Activated T-cell treated with anti-CD3 and anti-CD28 coated beads for 24 hours (primary cell): ENCODE results near the gene ARFGAP1.
"Not testable (repeated sequence)": the region's sequence is repeated elsewhere in the genome, so short reads cannot be mapped to it uniquely, and the experiment has no call there.

ENCODE experiments used
- DNase-seq: peaks from one replicate; pipeline ENCODE4 v3.0.0-alpha.2; 2020; ENCODE audit warnings: low read depth

ARFGAP1 gene

DNA sequence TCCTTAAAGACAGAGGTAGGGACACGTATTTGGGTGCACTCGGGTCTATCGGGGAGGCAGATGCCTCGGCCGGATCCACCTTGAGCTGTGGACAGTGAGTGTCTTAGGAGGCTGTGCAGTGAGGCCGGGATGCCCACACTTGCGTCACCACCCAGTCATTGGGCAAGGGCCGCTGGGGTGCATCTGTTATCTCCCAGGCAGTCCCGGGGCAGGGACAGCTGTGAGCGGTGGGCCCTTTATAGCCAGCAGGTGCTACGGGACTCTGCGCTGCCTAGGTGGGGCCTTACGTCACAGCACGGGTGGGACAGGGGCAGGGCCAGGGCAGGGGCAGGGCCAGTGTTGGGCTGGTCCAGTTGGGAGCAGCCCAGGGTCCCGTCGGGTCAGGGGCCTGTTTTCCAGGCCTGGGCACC is 19.7 kb downstream of the ARFGAP1 start:
- DNase-seq: no peak

DNA sequence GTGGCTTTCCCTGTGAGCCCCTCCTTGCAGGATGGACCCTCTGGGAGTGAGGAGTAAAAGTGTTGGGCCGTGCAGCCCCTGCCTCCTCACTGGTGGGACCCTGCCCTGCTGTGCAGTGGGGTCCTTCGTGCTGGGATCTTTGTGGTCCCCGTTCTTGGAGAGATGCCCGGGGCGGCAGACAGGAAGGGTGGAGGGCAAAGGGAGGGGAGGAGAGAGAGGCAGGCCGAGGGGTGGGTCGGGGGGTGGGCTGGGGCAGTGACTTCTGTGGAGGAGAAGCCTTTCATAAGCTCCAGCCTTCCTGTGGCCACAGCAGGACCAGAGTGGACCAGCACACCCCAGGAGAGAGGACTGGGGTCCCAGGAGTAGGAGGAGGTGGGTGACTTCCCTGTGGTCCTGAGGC is 20.3 kb downstream of the ARFGAP1 start, which contains the start of gene COL20A1:
Gene COL20A1 (plus strand): TSS at position 283 of the 400 bp plus-strand sequence. CDS start 1,922 bp downstream, outside the sequence.
- DNase-seq: no peak

DNA sequence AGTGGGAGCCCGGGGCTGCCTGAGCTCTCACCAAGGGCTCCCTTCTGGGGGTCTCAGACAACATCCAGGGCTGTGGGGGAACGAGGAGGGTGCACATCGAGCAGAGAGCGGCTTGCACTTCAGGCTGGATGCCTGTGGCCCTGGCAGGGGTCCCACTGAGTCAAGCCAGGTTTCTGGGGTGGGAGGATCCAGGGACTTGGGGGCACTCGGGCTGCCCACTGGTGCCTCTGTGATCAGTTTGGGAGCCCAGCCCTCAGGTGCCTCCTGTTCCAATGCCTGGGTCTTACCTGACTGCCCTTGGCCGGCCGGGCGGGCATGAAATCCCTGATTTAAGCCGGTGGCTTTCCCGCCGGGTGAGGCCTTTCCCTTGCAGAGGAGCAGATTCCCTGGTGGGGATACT is 20.8 kb downstream of the ARFGAP1 start:
- no peak for DNase-seq

DNA sequence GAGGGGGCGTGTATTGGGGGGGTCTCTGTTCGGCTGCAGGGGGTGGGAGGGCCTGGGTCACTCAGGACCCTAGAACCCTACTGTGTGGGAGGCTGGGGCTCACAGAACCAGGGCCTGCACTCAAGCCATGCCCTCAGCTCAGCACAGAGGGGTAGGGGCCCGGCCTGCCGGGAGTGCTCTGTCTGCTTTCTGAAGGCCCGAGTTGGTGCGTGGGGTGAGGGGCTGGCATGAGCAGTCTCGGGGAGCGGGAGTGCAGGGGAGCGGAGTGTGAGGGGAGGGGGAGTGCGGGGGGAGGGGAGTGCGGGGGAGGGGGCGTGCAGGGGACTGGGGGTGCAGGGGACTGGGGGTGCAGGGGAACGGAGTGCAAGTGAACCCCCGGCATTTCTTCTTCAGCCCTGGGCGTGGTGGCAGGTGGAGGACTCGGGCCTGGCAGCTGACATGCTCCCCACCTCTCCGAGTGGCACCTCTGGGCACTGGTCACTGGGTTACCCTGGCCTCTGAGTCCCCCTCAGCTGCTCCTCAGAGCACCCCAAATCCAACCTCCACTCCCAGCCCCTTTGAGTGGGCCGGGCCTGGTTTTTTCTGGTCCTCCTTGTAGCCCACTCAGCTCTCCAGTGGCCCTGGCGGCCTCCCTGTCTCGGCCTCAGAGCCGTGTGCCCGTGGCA is 21.4 kb downstream of the ARFGAP1 start:
- no peak for DNase-seq

DNA sequence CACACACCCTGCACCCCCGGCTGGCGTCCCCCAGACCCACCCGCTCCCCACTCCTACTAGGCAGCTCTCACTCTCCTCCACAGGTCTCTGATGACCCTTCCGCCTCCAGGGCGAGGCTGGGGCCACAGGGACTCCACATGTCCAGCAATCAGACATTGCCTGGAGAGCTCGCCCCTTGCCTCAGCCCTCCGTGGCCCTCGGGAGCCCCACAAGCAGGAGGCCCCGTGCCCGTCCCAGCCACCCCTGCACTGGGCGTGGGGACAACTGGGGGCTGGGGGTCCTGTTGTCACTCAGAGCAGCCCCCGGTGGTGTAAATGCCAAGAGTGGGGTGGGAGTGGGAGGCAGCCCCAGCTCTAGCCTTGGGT is 21.9 kb downstream of the ARFGAP1 start:
- DNase-seq: no peak

DNA sequence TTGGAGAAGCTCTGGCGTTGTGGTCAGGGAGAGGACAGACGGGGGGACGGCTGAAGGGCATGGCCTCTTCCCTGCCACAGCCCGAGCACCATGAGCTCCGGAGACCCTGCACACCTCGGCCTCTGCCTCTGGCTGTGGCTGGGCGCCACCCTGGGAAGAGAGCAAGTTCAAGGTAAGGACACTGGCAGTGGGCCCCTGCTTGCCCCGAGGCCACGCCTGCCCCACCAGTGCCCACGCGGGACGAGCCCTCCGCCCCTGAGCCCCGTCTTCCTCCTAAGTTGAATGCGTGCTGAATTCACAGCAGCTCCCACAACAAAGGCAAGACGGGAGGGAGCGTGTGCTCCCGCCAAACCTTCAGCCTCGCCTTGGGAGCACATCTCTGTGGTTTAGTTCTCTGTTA is 22.4 kb downstream of the ARFGAP1 start:
- DNase-seq: no peak

DNA sequence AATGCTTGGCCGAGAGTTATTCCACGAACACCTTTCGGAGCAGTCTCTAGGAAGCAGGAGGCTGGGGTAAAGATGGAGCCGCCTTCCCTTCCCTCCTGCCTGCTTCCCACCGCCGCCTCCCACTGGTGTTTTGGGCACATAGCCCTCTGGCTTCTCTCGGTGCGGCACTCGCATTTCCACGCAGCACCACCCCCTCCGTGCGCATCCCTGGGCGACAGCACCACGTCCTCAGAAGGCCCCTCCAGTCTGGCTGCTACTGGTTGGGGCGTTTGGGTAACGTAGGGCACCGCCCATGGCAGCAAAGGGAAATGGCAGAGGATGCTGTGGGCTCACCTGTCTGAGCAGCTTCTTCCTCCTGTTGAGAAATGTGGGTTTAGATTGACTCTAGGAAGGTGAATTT is 22.8 kb downstream of the ARFGAP1 start:
- no peak for DNase-seq

DNA sequence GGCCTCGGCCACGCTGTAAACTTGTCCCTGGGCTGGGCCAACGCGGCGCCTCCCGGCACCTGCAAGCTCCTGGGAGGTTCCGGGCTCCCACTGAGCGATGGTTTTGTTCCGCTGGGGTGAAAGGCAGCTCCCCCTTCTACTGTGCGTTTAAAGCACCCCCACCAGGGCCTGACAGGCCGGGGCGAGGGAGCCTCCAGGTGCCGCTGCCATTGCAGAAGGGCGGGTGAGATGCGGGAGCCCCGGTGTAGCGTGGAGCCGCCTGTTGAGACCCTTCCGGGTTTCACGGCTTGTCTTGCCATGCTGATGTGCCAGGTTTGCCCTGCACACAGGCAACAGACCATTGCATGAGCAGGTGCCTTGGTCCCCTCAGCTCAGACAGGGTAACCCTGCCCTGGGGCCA is 23.2 kb downstream of the ARFGAP1 start:
- no peak for DNase-seq

DNA sequence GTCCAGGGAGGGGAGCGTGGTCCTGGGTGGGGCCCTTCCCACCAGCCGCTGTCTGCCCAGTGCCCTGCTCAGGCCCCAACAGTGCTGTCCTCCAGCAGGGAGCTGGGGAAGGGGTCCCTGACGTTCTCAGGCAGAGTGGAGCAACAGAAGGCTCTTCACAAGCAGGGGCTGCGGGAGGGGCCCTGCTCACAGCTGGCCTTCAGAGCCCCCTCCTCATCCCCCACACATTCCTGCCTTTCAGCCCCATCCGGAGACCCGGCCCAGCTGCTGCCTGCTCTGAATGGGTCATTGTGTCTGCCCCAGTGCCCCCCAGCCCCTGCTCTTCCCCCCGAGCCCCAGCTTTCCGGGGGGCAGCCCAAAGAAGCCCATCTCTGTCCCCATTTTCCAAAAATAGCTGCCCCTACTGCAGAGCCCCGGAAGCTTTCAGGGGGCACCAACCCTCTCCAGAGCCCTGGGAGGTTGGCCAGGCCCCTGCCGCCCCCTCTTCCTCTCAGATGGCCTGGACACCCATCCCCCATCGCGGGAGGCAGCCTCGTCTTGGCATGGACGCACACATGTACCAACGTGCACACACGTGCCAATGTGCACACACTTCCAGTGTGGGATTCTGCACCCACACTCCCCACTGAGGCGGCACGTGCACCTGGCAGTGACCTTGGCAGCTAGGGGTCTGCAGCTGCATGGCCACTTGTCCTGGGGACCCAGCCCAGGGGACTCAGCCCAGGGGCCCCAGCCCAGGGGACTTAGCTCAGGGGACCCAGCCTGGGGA is 24.1 kb downstream of the ARFGAP1 start:
- DNase-seq: no peak

DNA sequence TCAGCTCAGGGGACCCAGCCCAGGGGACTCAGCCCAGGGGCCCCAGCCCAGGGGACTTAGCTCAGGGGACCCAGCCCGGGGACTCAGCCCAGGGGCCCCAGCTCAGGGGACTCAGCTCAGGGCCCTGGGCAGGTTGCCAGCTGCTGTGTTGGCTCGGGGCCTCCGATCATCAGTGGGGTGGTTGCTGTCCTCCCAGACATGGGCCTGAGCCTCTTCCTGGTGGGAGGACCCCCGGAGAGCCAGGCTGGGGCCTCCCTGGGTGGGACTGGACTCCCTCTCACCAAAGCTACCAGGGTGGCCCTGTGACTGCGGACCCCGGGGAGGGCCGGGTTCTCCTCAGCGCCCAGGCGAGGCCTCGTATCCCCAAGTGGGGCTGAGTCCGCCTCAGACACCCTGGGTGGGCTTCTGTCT is 24.8 kb downstream of the ARFGAP1 start:
- DNase-seq: no peak

DNA sequence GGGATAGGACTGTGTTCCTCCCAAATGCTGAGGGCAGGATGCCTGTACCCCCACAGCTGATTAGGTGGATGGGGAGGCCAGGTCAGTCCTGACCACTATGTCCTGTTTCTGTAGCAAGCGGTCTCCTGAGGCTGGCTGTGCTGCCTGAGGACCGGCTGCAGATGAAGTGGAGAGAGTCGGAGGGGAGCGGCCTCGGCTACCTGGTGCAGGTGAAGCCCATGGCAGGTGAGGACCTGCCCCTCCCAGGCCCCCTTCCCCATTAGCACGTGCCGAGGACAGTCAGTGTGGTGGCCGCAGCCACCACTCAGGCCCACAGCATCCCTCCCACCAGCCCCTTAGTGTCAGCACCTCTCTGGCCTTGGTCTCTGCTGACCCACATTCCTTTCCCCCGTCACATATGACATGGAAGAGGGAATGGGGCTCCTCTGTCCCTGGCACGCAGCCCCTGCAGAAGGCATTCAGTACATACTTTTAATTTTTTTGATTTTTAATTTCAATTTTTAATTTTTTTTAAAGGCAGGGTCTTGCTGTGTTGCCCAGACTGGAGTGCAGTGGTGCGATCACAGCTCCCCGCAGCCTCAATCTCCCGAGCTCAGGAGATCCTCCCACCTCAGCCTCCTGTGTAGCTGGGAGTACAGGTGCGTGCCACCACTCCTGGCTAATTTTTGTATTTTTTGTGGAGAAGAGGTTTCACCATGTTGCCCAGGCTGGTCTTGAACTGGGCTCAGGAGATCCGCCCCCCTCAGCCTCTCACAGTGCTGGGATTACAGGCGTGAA is 25.4 kb downstream of the ARFGAP1 start:
- no peak for DNase-seq

DNA sequence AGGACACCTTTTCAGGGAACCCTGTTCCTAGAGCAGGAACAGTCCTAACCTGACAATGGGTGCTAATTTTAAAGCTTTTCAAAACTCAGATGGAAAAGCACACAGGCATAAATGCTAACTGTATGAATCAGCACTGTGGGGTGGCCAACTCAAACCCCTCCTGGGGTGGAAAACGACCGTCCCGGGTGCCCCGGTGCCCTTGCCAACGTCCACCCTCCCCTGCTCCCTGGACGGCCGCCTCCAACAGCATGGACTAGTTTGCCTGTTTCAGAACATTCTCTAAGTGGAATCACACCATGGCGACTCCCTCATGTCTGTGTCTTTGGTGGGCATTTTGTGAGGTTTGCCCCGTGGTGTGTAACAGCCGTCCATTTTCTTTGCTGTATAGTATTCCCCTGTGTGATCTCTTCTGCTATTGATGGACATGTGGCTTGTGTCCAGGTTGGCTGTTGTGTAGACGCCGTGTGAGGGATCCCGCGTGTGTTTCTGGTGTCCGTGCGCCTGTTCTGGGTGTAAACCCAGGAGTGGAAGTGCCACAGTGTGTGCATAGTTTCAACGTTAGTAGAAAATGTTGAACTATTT is 26.2 kb downstream of the ARFGAP1 start:
- DNase-seq: no peak

DNA sequence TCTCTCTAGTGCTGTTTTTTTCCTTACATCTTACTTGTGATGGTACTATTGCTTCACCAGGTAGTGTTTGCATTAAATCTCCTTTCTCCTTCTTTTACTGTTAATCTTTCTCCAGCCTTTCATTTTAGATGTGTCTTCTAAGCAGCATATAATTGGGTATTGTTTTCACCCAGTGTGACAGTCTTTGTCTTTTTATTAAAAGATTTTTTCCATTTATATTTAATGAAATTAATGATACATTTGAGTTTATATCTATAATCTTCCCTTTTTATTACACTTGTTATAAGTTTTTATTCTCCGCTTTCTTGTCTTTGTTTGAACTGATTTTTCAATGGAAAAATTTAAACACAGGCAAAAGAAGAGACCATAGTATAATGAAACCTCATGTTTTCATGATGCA is 29.1 kb downstream of the ARFGAP1 start:
- no peak for DNase-seq

DNA sequence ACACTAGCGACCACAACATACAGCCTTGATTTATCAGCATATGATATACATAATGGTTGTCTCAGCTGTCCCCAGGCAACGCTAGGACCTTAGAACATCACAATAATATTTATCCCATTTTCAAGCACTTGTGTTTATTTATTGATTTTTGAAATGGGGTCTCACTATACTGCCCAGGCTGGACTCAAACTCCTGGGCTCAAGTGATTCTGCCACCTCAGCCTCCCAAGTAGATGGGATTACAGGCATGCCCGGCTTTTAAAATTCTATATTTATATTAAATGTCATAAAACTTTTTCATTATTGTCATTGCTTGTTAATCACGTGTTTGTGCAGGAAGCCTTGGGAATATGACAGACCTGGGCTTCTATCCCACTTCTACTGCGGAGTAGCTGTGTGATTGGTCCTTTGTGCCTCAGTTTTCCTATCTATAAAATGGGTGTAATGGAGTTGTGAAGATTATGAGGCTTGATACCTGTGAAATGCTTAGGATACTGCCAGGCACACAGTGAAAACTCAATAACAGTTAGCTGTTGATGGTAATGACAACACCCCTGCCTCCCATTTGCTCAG is 30.6 kb downstream of the ARFGAP1 start:
- DNase-seq: no peak

DNA sequence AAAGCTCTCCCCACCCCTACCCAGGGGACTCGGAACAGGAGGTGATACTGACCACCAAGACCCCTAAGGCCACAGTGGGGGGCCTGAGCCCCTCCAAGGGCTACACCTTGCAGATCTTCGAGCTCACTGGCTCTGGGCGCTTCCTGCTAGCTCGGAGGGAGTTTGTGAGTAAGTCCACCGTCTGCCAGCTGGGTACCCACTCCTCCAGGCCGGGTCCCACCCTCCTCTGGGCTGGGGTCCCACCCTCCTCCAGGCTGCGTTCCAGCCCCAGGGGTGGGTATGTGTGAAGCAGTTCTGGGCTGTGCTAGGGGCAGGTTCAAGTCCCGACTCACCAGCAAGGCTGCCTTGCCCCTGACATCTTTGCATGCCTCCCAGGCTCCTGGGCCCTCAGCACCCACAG is 32.8 kb downstream of the ARFGAP1 start:
- no peak for DNase-seq

DNA sequence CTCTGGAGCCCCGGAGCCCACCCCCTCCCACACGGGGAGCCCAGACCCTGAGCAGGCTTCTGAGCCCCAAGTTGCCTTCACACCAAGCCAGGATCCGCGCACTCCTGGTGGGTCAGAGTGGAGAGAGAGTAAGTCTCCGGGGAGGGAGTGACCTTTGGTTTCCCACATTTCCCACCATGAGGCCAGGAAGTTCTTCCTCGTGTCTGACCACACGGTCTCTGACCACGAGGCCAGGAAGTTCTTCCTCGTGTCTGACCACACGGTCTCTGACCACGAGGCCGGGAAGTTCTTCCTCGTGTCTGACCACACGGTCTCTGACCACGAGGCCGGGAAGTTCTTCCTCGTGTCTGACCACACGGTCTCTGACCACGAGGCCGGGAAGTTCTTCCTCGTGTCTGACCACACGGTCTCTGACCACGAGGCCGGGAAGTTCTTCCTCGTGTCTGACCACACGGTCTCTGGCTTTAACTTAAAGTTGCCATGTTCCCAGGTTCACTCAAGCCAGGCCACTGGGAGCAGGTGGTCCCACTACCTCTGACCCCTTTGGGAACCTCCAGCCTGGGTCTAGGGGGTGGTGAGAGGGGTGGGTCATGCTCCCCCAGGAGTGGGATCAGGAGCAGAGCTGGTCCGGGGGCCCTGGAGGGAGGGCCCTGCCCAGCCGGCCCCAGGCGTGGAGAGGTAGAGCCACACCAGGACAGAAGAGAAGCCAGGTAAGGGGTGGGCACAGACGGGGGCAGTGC is 33.5 kb downstream of the ARFGAP1 start:
- DNase-seq: not testable (repeated sequence)

DNA sequence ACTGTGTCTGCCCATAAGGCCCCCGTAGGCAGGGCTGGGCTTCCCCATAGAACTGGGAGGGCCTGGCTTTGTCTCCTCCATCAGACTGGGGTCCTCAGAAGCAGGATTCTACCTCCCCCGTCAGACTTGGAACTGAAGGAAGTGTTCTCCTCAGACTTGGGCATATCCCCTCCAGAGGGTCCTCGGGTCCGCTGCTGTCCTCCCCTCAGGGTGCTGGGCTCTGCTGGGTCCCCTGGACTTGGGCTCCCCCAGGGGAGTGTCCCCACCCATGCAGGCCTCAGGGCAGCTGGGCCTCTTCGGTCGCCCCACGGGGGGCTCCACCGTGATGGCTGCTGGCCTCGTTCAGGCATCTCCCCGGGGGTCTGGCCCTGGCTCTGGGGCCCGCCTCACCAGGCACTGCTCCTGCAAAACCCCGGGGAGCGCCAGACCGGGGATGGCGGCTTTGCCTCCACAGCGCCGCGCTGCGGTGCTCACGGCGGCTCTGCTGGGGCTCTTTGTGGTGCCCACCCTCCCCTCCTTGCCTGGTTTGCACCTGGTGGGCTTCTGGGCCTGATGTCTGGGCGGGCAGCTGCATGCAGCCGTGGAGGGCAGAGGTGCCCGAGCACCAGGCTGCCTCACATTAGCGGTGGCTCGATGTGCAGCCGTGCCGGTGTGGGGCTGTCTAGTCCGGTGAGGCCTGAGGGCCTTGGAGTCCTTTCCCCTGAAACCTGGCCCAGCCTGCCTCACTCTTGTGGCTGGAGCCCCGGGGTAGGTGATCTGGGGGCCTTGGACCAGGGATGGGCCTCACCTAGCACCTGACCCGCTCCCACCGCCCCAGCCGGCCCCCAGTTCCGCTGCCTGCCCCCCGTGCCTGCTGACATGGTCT is 34.3 kb downstream of the ARFGAP1 start:
- no peak for DNase-seq

DNA sequence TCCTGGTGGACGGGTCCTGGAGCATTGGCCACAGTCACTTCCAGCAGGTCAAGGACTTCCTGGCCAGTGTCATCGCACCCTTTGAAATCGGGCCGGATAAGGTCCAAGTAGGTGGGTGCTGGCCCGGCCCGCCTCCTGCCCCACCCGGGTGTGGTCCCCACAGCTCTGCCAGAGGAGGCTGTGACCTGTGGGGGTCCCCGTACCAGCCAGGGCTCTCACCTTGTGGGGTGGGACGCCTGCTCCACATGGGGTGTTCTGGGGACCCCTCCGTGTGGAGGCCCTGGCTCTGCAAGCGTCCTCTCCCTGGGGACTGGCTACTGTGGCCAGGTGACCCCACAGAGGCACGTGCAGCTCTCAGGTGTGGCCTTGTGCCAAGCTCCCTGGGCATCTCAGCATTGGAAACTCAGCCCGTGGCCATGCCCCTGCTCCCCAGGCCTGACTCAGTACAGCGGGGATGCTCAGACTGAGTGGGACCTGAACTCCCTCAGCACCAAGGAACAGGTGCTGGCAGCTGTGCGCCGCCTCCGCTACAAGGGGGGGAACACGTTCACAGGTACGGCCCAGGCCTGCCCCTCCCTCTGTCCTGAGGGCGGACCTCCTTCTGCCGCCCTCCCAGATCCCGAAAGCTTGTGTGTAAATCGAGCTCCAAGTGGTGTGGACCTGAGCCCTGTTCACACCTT is 35.1 kb downstream of the ARFGAP1 start:
- no peak for DNase-seq

DNA sequence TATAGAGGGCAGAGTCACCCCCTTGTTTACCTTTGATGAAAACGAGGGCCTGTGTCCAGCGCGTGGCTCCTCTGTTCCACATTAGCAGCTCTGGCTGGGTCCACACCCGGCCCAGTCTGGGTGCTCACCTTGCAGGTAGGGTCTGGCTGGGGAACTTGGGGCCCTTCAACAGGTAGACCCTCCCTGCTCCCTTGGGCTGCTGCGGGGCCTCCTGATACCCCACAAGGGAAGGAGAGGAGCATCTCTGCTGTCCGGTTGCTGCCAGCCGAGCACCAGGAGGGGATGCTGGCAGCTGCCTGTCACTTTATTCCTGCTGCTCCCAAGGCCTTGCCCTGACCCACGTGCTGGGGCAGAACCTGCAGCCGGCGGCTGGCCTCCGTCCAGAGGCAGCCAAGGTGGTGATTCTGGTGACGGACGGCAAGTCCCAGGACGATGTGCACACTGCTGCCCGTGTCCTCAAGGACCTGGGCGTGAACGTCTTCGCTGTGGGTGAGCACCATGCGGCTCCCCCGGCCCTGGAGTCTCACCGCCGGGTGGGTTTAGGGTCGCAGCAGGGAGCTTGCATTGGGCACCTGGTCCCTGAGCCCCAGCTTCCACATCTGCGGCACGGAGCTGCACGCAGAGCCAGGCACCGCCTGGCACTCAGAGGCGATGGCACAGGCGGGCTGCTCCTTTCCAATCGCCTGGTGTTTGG is 35.8 kb downstream of the ARFGAP1 start:
- no peak for DNase-seq
